GM21447 (cell line): ENCODE measurements around the gene RANBP10.
"Not testable (repeated sequence)": the region's sequence is repeated elsewhere in the genome, so short reads cannot be mapped to it uniquely, and the experiment has no call there.

Experiments used
- ATAC-seq: cut with Tn5 transposase; IDR thresholded peaks from one replicate; pipeline ENCODE4 v1.9.1; 2021; ENCODE audit not compliant: unreplicated experiment

Gene RANBP10

DNA sequence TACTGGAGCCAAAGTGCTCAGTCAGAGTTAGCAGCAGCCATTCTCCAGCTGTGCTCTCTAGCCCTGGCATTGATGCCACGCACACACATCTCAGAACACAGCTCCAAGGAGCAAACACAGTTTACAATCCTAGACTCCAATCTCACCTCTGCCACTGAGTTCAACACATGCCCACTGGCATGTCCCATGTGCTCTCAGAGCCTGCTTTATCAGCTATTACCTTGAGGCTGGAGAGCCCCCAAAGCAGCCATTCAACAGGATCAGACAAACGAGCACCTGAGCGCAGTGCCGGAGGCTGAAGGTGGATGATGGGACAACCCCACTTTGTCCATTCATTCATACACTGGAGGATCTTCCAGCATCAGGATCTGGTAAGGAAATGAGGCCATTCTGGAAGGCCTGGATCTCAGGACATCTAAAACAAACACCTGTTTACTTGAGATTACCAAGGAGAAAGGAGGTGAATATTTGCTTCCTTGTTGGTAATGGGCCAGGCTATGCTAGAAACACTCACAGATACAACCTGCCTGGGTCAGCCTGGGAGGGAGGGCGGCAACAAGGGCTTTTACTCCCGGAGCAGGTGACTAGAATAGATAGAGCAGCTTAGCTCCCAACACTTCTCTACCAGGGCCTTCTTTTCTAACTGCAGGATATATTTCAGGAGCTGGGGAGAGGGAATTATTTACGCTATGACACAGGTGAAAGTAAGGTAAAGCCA is 25.4 kb downstream of the RANBP10 start:
- no peak for ATAC-seq

DNA sequence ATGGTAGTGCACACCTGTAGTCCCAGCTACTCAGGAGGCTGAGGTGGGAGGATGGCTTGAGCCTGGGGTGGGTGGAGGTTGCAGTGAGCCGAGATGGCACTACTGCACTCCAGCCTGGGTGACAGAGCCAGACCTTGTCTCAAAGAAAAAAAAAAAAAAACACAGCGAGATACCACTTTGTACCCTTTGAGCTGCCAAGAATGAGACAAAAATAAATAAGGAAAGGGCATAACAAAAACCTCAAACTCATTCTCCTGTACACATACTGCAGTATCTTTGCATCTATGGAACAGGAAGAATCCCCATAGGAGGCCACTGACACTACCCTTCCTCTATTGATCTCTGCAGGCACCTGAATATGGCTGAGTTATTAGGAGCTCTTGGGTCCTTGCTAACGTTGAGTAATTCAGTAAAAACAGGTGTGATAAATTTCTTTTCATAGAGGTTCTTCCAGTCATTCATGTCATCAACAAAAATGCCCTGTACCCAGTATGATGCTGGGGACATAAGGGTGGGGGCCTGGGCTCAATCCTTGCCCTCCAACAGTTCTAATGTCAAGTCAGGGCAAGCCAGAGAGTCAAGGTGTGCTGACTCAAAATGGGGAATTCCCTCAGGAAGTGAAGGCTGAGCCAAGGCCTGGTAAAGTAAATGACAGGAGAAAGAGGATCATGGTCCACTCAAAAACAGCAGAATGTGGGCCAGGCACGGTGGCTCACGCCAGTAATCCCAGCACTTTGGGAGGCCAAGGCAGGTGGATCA is 26.9 kb downstream of the RANBP10 start:
- no peak for ATAC-seq

DNA sequence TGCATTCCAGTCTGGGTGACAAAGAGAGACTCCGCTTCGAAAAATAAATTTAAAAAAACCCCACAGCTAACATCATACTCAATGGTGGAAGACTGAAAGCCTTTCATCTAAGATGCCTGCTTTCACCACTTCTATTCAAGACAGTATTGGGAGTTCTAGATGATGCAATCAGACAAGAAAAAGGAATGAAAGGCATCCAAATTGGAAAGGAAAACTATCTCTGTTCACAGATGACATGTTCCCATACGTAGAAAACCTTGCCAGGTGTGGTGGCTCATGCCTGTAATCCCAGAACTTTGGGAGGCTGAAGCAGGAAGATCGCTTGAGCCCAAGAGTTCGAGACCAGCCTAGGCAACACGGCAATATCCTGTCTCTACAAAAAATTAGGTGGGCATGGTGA is 31.1 kb downstream of the RANBP10 start:
- ATAC-seq = no peak

DNA sequence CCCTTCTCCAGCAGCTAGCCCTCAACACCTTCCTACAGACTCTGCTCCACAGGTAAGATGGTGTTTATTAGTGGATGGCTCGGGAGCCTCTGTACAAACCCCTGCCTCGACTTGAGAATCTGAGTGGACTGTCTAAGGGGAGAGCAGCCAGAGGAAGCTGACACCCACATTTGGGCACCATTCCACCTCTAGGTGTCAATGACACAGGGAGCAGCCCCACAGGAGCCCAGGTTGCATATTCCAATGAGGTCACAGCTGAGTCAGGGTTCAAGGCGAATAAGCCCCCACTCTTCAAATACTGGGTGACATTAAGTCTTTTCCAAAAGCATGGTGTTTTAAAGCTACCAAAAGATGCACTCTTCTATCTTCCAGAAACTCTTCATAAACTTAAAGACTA is 31.9 kb downstream of the RANBP10 start:
- ATAC-seq = no peak

DNA sequence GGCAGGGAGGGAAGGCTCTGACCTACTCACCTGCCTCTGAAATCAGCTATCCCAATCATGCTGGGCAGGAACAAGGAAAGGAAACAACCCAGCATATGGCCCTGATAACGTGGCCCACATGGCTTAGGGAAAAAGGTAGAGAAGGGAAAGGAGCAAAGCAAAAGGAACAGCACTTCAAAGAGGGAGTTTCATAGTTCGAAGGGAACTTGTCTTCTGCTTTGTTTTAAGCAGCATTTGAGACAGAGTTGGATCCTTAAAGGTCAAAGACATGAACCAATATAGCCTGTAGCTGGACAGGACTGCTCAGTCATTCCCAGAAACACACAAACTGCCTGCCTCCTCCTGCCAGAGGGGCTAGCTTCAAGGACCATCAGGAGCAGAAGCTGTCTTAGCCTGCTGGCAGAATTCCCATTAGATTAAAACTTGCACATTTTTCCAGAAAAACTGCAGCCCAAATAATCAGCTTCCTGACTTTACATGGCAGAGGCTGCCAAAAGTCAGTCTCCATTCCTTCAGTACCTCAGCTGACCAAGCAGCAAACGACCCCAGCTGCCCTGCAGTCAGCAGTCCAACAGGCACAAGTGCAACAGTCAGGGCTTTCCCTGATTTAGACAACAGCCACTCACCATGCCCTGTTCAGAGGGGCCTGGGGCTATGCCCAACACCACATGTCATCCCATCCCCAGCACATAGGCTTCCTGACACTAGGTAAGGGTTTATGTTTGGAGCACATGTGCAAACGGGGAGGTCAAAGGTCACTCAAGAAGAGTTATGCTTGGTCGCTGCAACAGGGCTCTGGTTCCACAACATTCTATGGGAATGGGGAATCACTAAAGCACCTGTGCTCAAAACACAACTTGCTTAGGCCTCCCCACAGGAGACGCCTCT is 32.5 kb downstream of the RANBP10 start:
- no peak for ATAC-seq

DNA sequence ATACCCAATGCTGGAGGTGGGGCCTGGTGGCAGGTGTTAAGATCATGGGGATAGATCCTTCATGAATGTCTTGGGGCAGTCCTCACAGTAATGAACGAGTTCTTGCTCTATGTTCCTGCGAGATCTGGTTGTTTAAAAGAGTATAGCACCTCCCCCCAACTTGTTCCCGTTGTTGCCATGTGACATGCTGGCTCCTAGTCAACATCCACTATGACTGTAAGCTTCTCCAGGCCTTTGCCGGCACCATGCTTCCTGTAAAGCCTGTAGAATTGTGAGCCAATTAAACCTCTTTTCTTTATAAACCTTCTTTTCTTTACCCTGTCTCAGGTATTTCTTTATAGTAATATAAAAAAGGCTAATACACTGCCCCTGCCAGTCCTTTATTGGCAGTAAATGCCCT is 33.3 kb downstream of the RANBP10 start:
- no peak for ATAC-seq

DNA sequence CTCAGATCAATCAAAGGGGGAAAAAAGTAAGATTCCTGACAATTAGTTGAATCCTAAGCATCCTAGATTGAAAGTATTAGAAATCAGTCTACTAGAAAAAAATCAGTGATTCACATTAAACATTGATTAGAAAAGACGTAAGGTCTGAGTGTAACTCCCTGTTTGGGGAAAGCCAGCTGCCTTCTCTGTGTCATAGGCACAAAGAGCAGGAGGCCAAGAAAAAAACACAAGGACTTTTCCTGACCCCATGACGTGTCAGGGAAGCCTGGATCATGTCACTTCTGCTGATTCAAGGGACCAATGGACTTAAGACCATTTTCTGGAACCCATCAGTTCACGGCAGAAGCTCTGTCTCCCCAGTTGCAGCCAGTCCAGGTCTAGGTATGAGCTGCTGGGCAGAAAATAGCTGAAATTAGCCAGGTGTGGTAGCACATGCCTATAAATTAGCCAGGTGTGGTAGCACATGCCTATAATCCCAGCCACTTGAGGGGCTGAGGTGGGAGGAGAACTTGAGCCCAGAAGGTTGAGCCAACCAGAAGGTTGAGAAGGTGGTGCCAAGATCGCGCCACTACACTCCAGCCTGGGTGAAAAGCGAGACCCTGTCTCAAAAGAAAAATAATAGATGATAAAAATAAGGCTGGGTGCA is 35.9 kb downstream of the RANBP10 start:
- ATAC-seq = no peak

DNA sequence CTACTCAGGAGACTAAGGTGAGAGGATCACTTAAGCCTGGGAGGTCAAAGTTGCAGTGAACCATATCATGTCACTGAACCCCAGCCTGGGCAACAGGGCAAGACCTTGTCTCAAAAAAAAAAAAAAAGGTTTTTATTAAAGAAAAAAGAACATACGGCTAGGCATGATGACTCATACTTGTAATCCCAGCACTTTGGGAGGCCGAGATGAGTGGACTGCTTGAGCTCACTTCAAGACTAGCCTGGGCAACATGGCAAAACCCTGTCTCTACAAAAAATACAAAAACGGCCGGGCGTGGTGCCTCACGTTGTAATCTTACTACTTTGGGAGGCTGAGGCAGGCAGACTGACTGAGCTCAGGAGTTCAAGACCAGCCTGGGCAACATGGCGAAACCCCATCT is 38.4 kb downstream of the RANBP10 start:
- no peak for ATAC-seq

DNA sequence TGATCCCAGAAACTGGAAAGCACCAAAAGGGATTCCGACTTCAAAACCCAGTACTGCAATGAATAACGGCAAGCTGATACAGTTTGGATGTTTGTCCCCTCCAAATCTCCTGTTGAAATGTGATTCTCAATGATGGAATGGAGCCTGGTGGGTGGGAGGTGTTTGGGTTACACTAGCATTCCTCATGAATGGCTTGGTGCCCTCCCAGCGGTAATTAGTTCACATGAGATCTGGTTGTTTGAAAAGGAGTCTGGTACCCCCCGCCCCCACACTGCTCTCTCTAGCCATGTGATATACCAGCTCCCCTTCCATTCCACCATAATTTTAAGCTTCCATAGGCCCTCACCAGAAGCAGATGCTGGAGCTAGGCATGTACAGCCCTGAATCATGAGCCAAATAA is 40.1 kb downstream of the RANBP10 start:
- ATAC-seq = no peak

DNA sequence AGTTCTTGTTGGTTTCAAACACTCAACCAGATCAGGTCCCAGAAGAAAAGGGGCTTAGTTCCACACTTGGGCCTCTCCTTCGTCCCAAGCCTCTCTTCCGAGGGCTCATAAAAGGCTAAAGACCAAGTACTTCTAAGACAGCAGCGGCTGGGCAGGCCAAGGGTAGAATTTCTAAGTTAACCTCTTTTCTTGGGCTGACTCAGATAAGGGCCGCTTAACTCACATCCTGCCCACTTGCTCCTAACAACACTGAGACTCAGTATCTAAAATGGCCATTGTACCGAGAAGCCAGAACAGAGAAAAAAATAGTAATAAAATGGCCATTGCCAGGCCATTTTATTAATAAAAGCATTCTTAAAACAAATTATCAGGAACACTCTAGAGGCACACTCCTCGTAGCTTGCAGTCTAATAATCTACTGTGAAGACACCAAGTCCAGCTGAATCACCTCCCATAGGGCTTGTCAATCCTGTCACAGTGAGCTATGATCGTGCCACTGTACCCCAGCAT is 42.1 kb downstream of the RANBP10 start:
- ATAC-seq = no peak

DNA sequence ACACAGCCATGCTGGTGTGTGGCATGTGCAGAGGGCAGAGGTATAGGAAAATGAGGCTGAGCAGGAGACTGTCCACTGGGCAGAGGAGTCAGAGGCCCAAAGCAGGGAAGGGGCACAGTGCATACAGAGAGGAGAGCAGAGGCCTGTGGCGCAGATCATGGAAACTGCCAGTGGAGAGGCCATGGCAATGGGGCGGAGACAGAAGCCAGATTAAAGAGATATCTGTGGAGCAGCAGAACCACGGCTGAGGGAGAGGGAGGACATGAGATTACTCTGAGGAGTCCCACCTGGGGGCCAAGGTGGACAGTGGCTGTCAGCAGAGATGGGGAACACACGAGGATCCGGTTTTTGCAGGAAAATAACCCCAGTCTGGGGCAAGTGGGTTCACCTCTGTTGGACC is 43.3 kb downstream of the RANBP10 start:
- no peak for ATAC-seq

DNA sequence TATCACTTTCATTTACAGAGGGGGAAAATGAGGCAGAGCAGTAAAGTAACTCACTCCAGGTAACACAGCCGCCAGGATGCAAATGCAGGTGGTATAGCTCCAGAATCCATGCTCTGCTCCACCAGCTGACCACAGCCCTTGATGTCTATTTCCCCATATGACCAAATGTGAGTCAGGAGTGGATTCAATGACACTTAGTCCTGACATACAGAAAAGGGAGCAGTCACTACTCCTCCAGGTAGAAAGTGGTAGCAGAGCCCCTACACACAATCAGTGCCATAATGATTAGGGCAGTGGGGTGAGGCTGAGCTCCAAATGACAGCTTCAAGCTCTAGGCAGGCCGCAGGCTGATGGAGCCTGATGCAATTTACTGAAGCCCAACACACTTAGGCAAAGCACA is 44.0 kb downstream of the RANBP10 start:
- no peak for ATAC-seq

DNA sequence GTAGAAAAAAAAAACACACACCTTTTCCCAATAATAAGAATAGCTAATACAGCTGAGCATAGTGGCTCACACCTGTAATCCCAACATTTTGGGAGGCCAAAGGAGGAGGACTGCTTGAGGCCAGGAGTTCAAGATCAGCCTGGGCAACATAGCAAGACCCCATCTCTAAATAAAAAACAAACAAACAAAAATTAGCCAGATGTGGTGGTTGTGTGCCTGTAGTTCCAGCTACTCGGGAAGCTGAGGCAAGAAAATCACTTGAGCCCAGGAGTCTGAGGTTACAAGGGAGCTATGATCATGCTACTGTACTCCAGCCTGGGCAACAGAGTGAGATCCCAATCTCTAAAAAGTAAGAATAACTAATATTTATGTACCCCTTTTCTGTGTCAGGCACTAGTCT is 44.4 kb downstream of the RANBP10 start:
- ATAC-seq = no peak

DNA sequence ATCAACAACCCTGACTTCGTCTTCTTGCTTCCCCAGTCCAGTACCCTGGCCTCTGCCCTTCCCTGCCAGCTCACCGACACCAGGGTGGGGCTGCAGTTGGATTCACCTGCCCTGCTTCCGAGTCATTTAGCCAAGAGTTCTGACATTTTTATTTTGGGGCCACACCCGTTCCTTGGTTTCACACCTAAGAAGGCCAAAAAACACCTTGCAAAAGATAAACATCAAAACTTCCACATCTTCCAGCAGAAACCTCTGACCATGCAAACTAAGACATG is 45.5 kb downstream of the RANBP10 start:
- no peak for ATAC-seq

DNA sequence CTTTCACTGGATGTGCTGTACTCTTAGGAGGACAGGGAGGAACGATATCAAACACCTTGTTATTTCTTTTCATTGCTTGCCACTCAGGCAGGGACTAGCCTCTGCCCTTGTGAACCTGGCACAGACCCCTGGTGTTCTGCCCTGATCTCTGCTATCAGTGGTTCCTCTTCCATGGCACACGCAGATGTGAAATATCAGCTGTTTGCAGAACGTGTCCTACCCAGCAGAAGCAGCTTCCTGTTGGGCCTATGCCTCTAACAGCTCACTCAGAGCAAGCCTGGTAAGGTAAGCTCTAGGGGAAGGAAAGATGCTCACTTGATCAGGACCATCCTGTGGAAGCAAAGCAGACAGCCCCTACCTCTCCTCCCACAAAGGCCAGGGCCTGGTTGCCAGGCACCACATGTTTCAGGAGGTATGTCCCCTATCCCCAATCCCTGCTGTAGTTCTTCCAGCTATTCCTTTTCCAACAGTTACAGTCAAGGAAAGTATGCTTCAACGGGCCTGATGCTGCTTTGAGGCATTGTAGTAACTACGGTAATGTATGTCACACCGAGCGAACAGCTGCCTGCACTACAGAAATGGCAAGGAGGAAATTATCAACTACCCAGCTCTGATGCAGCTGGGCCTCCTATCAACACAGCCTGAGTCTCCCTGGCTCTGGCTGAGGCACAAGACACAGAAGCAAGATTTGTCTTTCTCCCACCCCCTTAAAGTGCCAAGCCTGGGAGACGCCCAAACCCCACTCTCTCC is 46.0 kb downstream of the RANBP10 start:
- no peak for ATAC-seq

DNA sequence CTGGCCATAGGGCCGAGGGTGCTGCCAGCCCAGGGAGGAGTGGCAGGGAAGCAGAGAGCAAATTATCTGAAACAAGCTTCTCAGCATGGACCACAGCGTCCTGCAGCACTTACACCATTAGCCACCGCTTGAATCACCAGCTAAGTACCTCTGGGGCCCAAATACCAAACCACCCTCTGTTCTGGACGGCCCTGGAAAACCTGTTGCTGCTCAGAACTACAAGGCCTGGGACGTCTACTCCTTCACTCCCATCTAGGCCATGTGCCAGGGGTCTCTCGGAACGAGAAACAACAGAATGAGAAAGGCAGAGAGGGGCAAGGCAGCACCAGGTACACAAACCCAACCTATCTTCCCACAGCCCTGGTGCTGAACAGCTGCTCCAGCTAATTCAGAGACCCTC is 47.4 kb downstream of the RANBP10 start:
- ATAC-seq = no peak

DNA sequence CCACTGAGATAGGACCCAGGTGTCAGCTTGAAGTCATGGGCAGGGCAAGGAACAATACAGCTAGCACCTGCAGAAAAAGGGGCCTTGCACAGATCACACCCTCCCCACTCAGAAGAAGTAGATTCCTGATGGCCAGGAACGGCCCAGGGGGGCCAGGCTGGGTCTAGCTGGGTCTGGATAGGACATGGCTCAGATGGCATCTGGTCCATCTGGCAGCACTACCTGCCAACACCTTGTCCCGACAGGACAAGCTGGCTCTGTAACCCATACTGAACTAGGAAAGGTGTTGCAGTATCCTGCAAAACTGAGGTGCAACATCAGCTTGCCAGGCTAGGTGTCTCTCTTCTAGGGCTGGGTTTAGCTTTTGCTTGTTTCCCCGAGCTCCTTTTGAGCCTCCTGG is 48.4 kb downstream of the RANBP10 start:
- ATAC-seq = no peak

DNA sequence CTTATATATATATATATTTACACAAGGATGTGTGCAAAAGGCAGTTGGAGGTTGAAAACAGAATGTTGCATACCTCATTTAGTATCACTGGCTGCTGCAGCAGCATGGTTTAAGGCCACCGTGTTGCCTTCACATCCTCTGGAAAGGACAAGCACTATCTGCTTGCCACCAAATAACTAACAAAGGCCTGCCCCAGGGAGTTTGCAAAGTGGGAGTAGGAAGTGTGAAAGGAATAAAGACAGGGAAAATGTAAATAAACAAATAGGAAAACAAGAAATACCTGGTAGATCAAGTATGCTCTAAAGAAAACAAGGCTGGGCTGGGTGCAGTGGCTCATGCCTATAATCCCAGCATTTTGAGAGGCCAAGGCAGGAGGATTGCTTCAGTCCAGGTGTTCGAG is 53.7 kb downstream of the RANBP10 start:
- no peak for ATAC-seq

DNA sequence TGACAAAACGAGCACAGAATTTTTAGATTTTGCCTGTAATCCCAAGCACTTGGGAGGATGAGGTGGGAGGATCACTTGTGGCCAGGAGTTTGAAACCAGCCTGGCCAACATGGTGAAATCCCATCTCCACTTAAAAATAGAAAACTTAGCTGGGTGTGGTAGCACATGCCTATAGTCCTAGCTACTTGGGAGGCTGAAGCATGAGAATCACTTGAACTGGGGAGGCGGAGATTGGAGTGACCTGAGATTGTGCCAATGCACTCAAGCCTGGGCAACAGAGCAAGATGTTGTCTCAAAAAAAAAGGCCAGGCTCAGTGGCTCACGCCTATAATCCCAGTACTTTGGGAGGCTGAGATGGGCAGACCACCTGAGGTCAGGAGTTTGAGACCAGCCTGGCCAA is 55.0 kb downstream of the RANBP10 start:
- ATAC-seq = not testable (repeated sequence)

DNA sequence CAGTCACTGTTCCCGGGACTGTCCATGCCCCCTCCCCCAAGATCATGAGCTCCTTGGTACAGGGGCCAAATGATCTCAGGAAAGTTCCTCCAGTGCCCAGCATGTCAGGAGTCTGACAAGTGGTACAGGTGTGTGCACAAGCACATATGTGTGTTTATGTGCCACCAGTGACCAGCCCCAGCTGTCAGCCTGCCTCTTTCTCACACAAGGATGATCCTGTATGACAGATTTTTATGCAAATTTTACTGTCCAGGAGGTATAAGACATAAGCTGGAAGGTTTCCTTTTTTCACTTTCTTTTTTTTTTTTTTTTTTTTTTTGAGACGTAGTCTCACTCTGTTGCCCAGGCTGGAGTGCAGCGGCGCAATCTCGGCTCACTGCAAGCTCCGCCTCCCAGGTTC is 55.9 kb downstream of the RANBP10 start:
- peak; percentile 78 for ATAC-seq
